WI38 (cell line): ENCODE results near the gene TMEM69.

Source experiments
- H3K4me3 ChIP-seq: 2 replicates; pipeline ENCODE4 v1.5.1; 2011; ENCODE audit warnings: low read depth, mild to moderate bottlenecking, control low read depth, low read length
- CTCF ChIP-seq: IDR thresholded peaks from 2 replicates; pipeline ENCODE4 v1.5.1; 2012; ENCODE audit warnings: low read depth, mild to moderate bottlenecking, control low read depth, low read length

Gene TMEM69

GRCh38 chr1:45687754-45688740, at the start of gene TMEM69:
TSS of gene TMEM69 (plus strand) at chr1:45688181. CDS start at chr1:45691069, 2,888 bp downstream.
- 0 out of 2 replicates have a peak, but pooled peaks have one; percentile 3 for TF ChIP-seq CTCF
- peak within 1 kb of the TSS; percentile 100 for H3K4me3 ChIP-seq

- TF ChIP-seq CTCF: no peak
- H3K4me3 ChIP-seq: no peak overlapping the region
These were observed 47.7 kb upstream of the TMEM69 start for GRCh38 chr1:45640293-45640692.

GRCh38 chr1:45643321-45643720, 44.7 kb upstream of the TMEM69 start:
- no peak overlapping the region for H3K4me3 ChIP-seq
- no peak for TF ChIP-seq CTCF

- no peak overlapping the region for H3K4me3 ChIP-seq
- no peak for TF ChIP-seq CTCF
These were observed 44.0 kb upstream of the TMEM69 start for GRCh38 chr1:45643978-45644377.

- no peak overlapping the region for H3K4me3 ChIP-seq
- no peak for TF ChIP-seq CTCF
These were observed 43.3 kb upstream of the TMEM69 start for GRCh38 chr1:45644661-45645060.

GRCh38 chr1:45647248-45648021, 40.5 kb upstream of the TMEM69 start:
- TF ChIP-seq CTCF: no peak
- H3K4me3 ChIP-seq: no peak overlapping the region
